CD14-positive monocyte (primary cell): ENCODE results near the gene OIT3. TPM values are rescaled to one million over a fixed set of nuclear protein-coding genes. Genes with fewer than 3 reads are reported as not detected.

Source experiments
- DNase-seq, 3 donors: peaks; one replicate each; pipeline ENCODE4 v3.0.0-alpha.2; 2011 to 2022
- H2AFZ ChIP-seq: 2 replicates; pipeline ENCODE4 v1.6.0; 2012; ENCODE audit warnings: mild to moderate bottlenecking, low read depth, low read length, inconsistent platforms; ENCODE audit not compliant: insufficient read depth, poor library complexity, severe bottlenecking
- H3K27ac ChIP-seq, 2 donors: 1 replicate in 1 of 2; 2 replicates in 1 of 2; pipeline ENCODE4 v1.5.1; 2012 to 2013; ENCODE audit warnings: low read length in 2 of 2, control low read depth in 1 of 2, inconsistent platforms in 1 of 2, low read depth in 1 of 2, mild to moderate bottlenecking in 1 of 2
- H3K27me3 ChIP-seq, 2 donors: one replicate each; pipeline versions ENCODE4 v1.6.0 to v1.6.1; 2011 to 2013; ENCODE audit warnings: low read length in 2 of 2; ENCODE audit not compliant: control insufficient read depth in 2 of 2, insufficient read depth in 2 of 2
- H3K36me3 ChIP-seq, 2 donors: replicated peaks in 1 of 2; 1 replicate in 1 of 2; 2 replicates in 1 of 2; pipeline versions ENCODE4 v1.5.1 to v1.6.1; 2012 to 2013; ENCODE audit warnings: low read length in 2 of 2, control low read depth in 1 of 2, inconsistent platforms in 1 of 2, mild to moderate bottlenecking in 1 of 2; ENCODE audit not compliant: insufficient read depth in 2 of 2, control insufficient read depth in 1 of 2
- H3K4me1 ChIP-seq, 2 donors: 1 replicate in 1 of 2; 2 replicates in 1 of 2; pipeline versions ENCODE4 v1.5.1 to v1.6.1; 2012 to 2013; ENCODE audit warnings: low read length in 2 of 2, control low read depth in 1 of 2, inconsistent platforms in 1 of 2, mild to moderate bottlenecking in 1 of 2, moderate library complexity in 1 of 2; ENCODE audit not compliant: insufficient read depth in 2 of 2, control insufficient read depth in 1 of 2
- H3K4me2 ChIP-seq: replicated peaks from 2 replicates; pipeline ENCODE3; 2012; ENCODE audit warnings: low read length, moderate library complexity, mild to moderate bottlenecking; ENCODE audit not compliant: poor library complexity, severe bottlenecking; ENCODE audit errors: extremely low read depth
- H3K4me3 ChIP-seq, 3 experiments: fragments of 200-600 bp in 1 of 3; sonication (generic) in 1 of 3; replicated peaks in 1 of 3; 1 replicate in 2 of 3; 2 replicates in 1 of 3; pipeline ENCODE4 v1.5.1; 2011 to 2013; ENCODE audit warnings: low read length in 3 of 3, mild to moderate bottlenecking in 3 of 3, control low read depth in 2 of 3, low read depth in 2 of 3, inconsistent platforms in 1 of 3, moderate library complexity in 1 of 3
- H3K79me2 ChIP-seq: 2 replicates; pipeline ENCODE4 v1.6.0; 2012; ENCODE audit warnings: mild to moderate bottlenecking, control low read depth, inconsistent platforms, low read length, moderate library complexity; ENCODE audit not compliant: insufficient read depth
- H3K9ac ChIP-seq: 2 replicates; pipeline ENCODE4 v1.6.0; 2017; ENCODE audit warnings: low read length, mild to moderate bottlenecking; ENCODE audit not compliant: insufficient read depth, poor library complexity, severe bottlenecking
- H3K9me3 ChIP-seq, 2 donors: replicated peaks in 1 of 2; 1 replicate in 1 of 2; 2 replicates in 1 of 2; pipeline versions ENCODE4 v1.5.1 to v1.6.1; 2012 to 2013; ENCODE audit warnings: low read length in 2 of 2, control low read depth in 1 of 2; ENCODE audit not compliant: control insufficient read depth in 1 of 2, insufficient read depth in 1 of 2
- H4K20me1 ChIP-seq: 2 replicates; pipeline ENCODE4 v1.6.0; 2012; ENCODE audit warnings: mild to moderate bottlenecking, low read length, control low read depth, moderate library complexity; ENCODE audit not compliant: insufficient read depth
- H3K27ac Mint-ChIP-seq, 7 donors: one replicate each; pipeline ENCODE4 v1.8.0; 2020; ENCODE audit warnings: mild to moderate bottlenecking in 7 of 7, mixed read lengths in 7 of 7, moderate library complexity in 6 of 7, inconsistent platforms in 2 of 7
- H3K27me3 Mint-ChIP-seq, 3 donors: one replicate each; pipeline ENCODE4 v1.8.0; 2021 to 2022; ENCODE audit warnings: low read depth in 3 of 3, mild to moderate bottlenecking in 3 of 3, mixed read lengths in 3 of 3, moderate library complexity in 3 of 3, inconsistent platforms in 1 of 3
- H3K36me3 Mint-ChIP-seq, 2 donors: one replicate each; pipeline ENCODE4 v1.8.0; 2020; ENCODE audit warnings: mixed read lengths in 2 of 2, inconsistent platforms in 1 of 2, mild to moderate bottlenecking in 1 of 2
- H3K4me1 Mint-ChIP-seq: one replicate; pipeline ENCODE4 v1.8.0; 2020; ENCODE audit warnings: mild to moderate bottlenecking, mixed read lengths
- H3K4me3 Mint-ChIP-seq, 2 donors: one replicate each; pipeline ENCODE4 v1.8.0; 2020; ENCODE audit warnings: mild to moderate bottlenecking in 2 of 2, mixed read lengths in 2 of 2, moderate library complexity in 1 of 2
- H3K9me3 Mint-ChIP-seq, 7 donors: one replicate each; pipeline ENCODE4 v1.8.0; 2020 to 2022; ENCODE audit warnings: mixed read lengths in 7 of 7, mild to moderate bottlenecking in 6 of 7, moderate library complexity in 6 of 7, inconsistent platforms in 2 of 7
- CTCF ChIP-seq: fragments of 200-600 bp; IDR thresholded peaks from one replicate; pipeline ENCODE4 v1.8.0; 2022; ENCODE audit warnings: antibody characterized with exemption, mild to moderate bottlenecking
- WGBS: methylation state at CpG from one replicate; pipeline ENCODE4 v1.1.5; 2013; ENCODE audit warnings: missing lambda C conversion rate; ENCODE audit not compliant: insufficient coverage; 5-methylcytosine and 5-hydroxymethylcytosine counted together
- intact Hi-C, 2 donors: fragments of 100-400 bp; cut with micrococcal nuclease; formaldehyde crosslinking; loops; one replicate each; pipeline versions ENCODE4 v1.15.0 to v1.15.1; 2023
- polyA plus RNA-seq, 3 donors: library from polyadenylated mRNA; depleted of rRNA in 1 of 3; unstranded in 2 of 3; stranded (reverse) in 1 of 3; fragments of 300-500 nt in 2 of 3; fragments of >200 nt in 1 of 3; fragmentation: Illumina TruSeq in 2 of 3; gene quantifications; 1 replicate in 2 of 3; 2 replicates in 1 of 3; pipeline ENCODE4 v1.2.3, GENCODE V29; 2012 to 2021

Gene OIT3
- polyA plus RNA-seq, 3 donors = 0.08 TPM; not detected in 2

- no peaks in the 10 kb centered on the region for H4K20me1 ChIP-seq
- no peak overlapping the region for H3K4me2 ChIP-seq
- H3K27me3 Mint-ChIP-seq = peaks cover 5 to 12% (median 7%) of the 10 kb centered on the region in 3 donors
- no peaks in the 10 kb centered on the region for H3K4me1 ChIP-seq
- H3K79me2 ChIP-seq = no peaks in the 10 kb centered on the region
- no peaks in the 10 kb centered on the region for H3K36me3 Mint-ChIP-seq
- no peak for DNase-seq
- no peak overlapping the region for H3K4me3 Mint-ChIP-seq
- H3K9me3 Mint-ChIP-seq = peaks cover 0 to 1% (median 0%) of the 10 kb centered on the region in 7 donors
- H3K9me3 ChIP-seq = no peaks in the 10 kb centered on the region
- intact Hi-C loops = no loop called here
- no peaks in the 10 kb centered on the region for H3K4me1 Mint-ChIP-seq
- no peak overlapping the region for H3K4me3 ChIP-seq
- TF ChIP-seq CTCF = no peak
- no peaks in the 10 kb centered on the region for H3K36me3 ChIP-seq
- WGBS = 86% methylated on average over 1 of the region's 5 CpGs
- H3K27ac Mint-ChIP-seq = no peak overlapping the region
- no peaks in the 10 kb centered on the region for H3K27me3 ChIP-seq
- no peak overlapping the region for H2AFZ ChIP-seq
- H3K9ac ChIP-seq = no peak overlapping the region
- no peak overlapping the region for H3K27ac ChIP-seq
These were observed 59.2 kb downstream of the OIT3 start for GRCh38 chr10:72952642-72953158.

- Mint-ChIP-seq H3K27ac (no peak overlapping the region), H3K4me3 (no peak overlapping the region), H3K4me1 (no peaks in the 10 kb centered on the region), H3K36me3 (no peaks in the 10 kb centered on the region), H3K9me3 (peaks cover 0 to 3% (median 0%) of the 10 kb centered on the region in 7 donors), H3K27me3 (peaks cover 3 to 14% (median 5%) of the 10 kb centered on the region in 3 donors)
- DNase-seq = no peak
- Histone ChIP-seq H3K27me3 (no peaks in the 10 kb centered on the region), H3K27ac (no peak overlapping the region), H2AFZ (no peak overlapping the region), H3K9ac (no peak overlapping the region), H3K4me2 (no peak overlapping the region), H3K79me2 (no peaks in the 10 kb centered on the region), H3K4me3 (no peak overlapping the region), H3K36me3 (no peaks in the 10 kb centered on the region), H3K4me1 (no peaks in the 10 kb centered on the region), H3K9me3 (no peaks in the 10 kb centered on the region), H4K20me1 (no peaks in the 10 kb centered on the region)
- no peak for TF ChIP-seq CTCF
- intact Hi-C loops = no loop called here
- 78% methylated on average over 3 of the region's 8 CpGs for WGBS
These were observed 60.1 kb downstream of the OIT3 start for GRCh38 chr10:72953687-72954086.
